Fibroblast of the conjunctiva (primary cell): Measurements from ENCODE around the gene TPK1.
"Not testable (repeated sequence)": the region's sequence is repeated elsewhere in the genome, so short reads cannot be mapped to it uniquely, and the experiment has no call there.

Source experiments
- DNase-seq: peaks from one replicate; pipeline ENCODE4 v3.0.0-alpha.2; 2010; ENCODE audit warnings: low read depth

Gene TPK1

DNA sequence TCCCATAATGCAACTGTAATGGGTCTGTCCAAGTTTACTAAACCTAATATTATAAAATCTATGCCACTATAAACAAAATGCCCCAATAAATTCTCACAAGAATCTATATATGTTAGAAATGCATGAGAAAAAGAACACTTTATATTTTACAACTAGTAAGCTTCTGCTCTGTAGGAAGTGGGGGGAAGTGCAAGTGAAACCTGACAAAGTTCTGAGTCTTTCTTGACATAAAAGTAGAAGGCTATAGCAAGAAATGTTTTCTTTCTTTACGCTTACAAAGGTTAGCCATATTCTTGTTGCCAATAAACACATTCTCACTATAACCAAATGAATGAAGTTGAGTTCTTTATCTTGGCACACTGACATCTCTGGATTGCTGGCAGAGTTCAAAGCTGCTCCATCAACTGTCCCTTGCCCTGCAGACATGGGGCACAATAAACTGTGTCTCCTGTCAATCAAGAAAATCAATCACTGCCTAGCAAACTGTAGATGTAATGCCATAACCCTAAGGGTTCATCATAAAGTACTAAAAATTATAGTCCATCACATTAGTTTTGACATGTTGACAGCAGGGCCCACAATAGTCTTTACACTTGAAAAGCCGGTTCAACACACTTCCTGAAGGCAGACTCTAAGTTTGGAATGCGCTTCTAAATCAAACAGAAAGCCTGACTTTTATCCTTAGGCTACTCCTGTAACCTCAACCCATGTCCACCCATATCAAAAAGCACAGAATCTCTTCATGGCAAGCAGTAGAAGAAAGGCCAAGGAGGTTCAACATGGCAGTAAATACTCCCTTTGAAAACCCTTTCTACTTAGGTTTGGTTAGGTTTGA, 58.6 kb downstream of the TPK1 start:
- DNase-seq, result no peak

DNA sequence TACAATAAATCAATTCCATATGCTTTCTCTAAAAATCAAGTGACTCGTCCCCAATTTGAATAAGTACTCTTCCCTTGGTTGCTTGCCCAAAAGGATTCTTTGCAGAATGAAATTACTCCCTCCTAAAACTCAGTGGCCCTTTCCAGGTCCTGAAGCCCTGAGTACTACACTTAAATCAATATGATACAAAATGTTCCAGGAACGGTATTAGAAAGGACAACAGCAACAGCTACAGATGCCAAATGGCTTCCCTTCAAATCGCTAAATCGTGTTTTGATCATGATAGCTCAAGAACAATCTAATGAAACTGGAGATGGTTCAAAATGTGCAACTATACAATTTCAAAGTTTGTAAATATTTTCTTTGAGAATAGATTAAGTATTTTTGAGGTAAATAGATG, 59.4 kb downstream of the TPK1 start:
- no peak for DNase-seq

DNA sequence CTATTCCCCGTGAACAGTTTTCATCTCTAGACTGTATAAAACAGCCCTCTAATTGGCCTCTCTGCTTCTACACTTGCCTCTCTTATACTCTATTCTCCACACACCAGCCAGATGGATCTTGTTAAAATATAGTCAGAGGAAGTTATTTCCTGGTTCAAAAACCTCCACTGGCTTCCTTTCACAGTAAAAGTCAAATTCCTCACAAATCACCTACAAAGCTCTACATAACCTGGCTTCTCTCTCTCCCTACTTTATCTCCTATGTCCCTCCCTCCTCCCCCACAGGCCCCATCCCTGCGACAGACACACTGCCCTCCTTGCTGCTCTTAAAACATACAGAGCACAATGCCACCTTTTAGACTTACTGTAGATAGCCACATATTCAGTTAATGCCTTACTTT, 60.1 kb downstream of the TPK1 start:
- no peak for DNase-seq

DNA sequence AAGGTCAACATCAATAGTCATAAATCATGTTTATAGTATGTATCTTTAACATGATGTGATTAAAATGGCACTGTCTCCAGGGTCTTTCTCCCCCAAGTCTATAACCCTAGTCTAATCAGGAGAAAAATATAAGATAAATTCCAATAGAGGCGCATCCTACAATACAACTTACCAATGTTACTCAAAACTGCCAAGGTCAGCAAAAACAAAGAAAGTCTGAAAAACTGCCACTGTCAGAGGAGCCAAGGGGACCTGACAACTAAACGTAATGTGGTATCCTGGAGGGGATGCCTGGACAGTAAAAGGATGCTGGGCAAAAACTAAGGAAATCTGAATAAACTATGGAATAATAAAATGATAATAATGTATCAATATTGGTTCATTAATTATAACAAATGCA, 63.9 kb downstream of the TPK1 start:
- DNase-seq, result no peak

DNA sequence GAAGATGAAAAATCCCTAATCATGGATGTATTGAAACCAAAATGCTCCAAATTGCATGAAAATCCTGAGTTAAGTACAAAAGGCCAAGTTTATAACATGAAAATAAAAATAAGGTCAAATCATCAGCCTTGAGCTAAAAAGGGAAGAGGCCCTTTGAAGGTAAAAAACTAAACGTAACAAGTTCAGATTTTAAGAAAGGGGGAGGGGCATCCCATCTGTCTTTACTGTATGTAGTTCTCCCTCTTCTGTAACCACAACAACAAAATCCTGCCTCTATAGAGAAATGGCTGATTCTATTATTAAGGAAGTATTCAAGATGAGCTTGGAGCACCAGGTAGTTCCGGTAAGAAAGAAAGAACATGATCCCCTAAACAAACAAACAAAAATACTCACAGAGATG, 64.7 kb downstream of the TPK1 start:
- no peak for DNase-seq

DNA sequence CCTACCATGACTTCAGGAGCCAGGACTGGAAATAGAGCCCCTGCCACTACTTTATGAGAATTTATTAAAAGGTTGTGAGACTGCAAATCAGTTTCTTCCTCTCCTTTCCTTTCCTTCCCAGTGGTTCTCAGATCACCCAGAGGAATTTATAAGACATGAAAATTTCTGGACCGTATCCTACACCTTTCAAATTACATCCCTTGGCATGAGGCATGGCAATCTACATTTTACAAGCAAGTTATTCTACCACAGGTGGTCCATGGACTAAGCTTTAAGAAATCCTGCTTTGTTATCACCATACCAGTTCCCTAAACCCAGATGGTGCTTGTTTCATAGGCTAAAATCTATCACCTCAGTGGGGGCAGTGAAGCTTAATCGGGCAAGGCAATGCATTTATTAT, 66.5 kb downstream of the TPK1 start:
- no peak for DNase-seq

DNA sequence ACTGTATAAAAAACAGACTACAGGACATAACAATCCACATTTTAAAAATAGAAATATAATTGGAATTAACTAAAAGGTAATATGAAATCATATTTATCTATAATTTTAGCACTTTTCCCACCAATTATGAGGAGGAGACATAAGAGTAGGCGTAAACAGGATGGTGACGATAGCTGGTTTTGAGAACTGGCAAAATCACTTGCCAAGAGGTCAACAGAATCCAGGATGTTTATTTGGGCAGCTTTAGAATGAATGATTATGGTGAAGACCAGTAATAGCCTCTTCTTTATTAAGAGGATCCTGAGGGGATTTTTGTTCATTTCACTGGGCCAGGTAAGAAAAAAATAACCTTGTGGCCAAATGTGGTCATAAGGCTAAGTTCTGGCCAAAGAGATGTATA, 67.2 kb downstream of the TPK1 start:
- no peak for DNase-seq

DNA sequence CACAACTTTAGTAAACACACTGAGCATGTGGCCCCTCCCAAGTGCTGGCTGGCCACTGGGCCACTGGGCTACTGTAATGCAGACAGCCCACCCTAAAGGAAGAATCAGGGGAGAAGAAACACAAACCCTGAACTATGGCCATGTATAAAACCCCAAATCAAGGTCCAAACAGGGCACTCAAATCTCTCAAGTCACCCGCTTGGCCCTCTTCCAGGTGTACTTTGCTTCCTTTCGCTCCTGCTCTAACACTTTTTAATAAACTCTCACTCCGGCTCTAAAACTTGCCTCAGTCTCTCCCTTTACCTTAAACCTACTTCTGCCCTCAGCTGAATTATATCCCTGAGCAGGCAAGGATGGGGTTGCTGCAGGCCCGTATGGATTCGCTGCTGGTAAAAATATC, 72.6 kb downstream of the TPK1 start:
- no peak for DNase-seq

DNA sequence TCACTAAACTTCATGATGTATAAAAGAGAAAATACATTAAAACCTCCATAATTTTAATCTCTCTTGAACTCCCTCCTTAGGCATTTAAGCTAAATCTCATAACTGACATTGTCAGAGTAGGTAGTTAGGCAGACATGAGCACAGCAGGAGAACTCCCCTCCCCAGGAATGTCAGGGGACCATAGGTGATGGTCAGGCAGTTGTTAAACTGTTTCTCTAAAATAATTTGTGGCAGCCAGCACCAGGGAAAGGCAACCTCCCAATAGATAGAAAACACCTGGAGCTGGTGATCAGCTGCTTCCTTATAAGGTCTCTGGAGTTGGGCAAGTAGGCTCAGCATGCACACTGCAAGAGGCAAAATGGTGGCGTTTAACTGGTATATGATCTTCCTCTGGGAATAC, 73.0 kb downstream of the TPK1 start:
- no peak for DNase-seq

DNA sequence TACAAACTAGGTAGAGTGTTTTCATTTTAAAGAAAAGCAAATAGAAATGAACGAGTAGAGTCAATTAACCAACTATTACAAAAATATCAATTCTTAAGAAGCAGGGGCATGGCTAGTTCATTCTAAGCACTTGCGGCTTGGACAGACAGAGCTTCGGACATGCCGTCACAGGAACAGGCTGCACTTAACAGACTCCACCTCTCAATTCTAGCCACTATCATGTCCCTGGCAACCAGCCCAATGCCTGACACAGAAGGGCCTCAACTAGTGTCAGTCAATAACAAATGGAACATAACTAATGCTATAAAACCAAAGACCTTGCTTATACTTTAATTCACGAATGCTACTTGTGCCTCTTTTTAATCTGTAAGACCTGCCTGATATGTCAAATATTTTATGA, 74.4 kb downstream of the TPK1 start:
- DNase-seq, result no peak

DNA sequence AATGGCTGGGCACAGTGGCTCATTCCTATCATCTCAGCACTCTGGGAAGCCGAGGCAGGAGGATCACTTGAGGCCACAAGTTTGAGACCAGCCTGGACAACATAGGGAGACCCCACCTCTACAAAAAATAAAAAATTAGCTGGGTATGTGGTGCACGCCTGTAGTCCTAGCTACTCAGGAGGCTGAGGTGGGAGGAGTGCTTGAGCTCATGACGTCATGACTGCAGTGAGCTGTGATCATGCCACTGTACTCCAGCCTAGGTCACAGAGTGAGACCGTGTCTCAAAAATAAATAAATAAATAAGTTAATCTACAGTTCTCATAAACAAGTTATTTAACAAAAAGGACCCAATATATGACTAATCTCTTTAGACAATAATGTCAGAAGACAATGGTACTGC, 76.2 kb downstream of the TPK1 start:
- DNase-seq, result no peak

DNA sequence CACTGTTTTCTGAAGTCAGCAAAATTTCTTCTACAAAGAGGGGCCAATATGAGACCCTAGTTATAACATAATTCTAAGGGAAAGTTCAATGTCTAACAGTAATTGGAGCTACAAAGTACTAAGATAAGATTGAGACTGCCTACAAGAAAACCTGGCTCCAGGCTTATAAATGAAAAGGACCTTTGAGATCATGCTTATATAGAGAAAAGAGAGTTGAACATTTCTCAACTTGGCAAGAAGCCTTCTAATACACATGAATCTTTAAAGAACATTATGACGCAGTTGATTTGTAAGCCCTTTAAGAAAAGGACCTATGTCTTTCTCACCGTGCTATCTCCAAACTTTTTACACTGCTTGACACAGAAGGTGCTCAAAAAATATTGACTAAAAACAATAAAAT, 87.9 kb downstream of the TPK1 start:
- no peak for DNase-seq

DNA sequence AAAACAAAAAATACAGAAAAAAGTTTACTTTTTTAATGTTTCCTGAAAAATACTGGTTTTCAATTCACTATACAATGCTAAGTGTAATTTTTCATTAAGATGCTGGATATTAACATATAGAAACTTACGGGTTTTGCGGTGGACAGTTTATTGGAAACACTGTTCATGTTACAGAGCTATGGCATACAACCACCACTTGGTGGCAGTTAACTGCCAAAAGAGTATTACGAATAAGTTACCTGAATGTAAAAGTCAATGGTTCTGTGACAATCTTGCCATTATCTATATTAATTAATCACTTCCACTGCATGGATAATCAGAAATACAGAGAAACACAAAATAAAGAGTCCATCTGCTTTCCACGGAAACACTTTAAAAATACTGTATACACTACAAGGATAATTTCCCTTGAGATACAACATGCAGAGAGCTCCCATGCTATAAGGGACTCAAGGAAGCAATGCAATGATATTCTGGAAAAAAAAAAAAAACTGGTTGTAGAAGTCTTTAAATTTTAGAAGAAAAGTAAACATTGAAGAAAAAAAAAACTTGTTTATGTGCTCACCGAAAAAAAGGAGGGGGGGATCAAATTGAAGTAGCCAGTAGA, 97.0 kb downstream of the TPK1 start:
- DNase-seq, result no peak

DNA sequence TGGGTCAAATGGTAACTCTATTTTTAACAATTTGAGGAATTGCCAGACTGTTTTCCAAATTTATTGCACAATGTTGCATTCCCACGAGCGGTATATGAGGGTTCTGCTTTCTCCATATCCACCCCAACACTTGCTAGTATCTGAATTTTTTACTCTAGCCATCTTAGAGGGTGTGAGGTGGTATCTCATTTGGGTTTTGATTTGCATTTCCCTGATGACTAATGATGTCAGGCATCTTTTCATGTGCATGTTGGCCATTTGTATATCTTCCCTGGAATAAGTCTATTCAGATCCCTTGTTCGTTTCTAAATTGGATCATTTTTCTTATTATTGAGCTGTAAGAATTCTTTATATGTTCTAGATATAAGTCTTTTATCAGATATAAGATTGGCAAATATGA, 97.7 kb downstream of the TPK1 start:
- DNase-seq, result no peak

DNA sequence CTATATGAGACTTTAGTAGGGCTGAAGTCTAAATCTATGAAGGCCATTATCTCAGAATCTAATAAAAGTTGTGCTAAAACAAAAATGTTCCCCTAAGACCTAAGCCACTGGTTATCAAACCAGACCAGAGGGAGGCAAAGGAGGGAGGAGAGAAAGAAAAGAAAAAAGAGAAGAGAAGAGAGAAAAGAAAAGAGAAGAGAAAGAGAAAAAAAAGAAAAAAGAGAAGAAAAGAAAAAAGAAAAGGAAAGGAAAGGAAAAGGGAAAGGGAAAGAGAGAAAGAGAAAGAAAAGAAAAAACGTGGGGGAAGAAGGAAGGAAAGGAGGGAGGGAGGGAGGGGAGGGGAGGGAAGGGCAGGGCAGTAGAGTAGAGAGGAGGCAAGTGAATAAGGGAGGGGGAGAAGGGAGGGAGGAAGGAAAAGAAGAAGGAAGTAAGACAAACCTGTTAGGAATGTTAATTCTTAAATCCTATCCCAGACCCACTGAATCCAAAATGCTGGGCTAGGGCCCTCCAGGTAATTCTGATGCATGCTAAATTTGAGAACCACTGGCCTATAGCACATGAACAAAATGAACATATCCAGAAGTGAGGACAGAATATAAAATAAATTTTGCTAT, 98.9 kb downstream of the TPK1 start:
- no peak for DNase-seq

DNA sequence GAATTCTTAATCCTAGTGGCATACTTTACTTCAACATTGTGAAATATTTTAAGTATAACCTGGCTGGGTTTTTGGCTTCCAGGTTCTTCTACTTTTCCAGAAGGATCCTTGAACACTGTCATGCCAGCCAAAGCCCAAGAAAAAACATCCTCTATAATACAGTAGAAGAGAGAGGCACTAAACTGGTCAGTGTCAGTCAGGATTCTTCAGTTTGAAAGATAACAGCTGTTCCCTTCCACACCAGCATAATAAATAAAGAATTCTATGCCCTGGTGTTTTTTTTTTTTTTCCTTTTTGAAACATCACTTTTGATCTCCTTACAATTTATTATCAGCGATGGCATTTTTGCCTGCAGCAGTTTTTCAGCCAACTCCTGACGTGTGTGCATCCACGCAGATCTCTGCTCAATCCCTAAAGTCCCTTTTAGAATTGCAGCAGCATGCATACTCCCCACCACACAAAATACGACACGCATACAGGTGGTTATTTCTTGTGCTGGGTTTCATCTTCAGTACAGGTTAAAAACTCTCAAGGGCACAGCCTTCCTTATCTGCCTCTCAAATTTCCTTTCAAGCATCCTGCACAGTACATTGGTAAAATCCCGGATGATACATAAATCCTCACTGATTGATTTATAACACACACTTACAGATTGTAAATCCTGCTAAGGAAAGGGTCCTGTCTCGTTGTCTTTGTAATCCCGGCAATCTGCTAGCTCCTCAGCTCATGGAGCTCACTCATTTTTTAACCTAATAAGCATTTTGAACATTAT, 100.2 kb downstream of the TPK1 start:
- no peak for DNase-seq

DNA sequence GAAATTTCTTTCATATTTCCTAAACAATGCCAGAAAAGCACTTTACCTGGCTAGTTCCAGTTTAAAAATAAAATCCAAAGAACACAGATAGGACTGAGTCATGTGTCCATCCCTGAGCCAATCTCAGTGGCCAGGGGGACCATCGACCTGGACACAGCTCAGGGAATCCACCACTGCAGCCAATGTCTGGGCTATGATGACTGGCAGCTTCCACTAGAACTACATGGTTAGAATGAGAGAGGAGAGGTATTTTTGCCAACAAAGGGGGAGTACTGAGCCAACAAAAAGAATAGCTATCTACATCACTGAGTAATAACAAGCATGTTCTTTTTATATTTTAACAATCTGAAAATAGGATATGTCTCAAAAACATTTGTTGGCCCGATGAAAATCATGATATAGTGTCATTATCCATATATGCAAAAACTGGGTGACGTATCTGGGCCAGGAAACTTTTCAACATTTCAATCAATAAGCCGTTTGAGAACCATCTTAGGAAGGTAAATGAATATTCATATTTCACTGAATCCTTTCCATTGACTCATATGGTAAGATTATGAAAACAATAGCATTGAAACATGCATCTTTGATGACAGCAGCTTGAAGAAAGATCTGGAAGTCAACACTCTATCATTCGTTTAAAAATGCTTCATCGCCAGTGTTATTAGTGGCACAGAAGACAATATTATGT, 104.0 kb downstream of the TPK1 start:
- DNase-seq, result no peak

DNA sequence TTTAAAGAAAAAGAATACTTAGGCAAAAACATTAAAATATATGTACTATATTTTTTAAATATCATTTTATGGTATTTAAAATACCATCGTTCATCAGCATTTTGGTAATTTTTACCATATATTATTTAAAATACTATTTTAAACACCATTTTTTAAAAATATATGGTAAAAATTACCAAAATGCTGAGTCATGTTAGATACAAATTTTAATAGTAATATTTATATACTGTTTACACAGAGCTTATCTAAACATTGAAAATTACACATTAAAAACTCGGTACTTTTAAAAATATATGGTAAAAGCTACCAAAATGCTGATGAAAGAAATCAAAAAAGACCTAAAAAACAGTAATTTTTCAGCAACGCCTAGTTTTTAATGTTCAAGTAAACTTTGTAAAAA, 105.6 kb downstream of the TPK1 start:
- DNase-seq, result no peak

DNA sequence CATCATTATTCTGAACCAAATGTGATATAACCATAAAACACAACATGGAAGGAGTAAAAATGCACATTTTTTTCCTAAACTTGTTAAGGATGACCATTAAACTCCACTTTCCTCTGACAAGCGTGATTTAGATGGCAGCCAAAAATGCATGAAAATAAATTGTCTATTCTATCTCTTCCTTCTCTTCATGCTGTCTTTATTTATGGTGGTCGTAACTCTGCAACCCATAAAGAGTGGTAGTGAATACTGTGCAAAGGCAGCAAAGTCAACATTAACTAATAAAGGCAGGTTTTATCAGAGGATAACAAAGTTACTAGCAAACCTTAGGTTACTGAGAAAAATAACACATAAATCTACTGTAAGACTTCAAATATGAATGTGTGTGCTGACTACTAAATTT, 106.6 kb downstream of the TPK1 start:
- DNase-seq, result no peak

DNA sequence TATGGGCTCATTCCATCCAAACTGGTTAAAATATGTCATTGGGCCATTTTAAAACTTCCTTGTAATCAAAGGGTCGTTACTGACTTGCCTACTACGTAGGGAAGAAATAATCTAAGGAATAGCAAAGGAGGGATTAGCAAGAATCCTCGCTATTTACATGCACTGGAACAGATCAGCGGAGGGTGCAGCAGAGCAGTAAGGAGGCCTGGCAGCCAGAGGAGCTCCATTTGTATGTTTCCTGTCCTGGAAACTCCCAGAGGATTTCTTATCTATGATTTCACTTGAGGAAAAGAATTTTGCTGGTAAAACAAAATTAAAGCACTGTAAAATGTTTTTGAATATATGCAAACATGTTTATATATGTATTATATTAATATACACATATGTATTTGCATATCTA, 107.3 kb downstream of the TPK1 start:
- no peak for DNase-seq

DNA sequence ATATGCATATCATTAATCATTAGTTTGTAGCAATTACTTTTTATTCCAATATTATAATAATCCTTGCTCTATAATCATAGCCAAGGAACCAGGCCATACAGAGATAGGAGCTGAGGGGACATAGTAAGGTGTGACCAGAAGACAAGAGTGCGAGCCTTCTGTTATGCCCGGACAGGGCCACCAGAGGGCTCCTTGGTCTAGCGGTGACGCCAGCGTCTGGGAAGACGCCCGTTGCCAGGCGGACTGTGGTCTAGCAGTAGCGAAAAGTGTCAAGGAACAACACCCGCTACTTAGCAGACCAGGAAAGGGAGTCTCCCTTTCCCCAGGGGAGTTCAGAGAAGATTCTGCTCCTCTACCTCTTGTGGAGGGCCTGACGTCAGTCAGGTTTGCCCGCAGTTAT, 109.0 kb downstream of the TPK1 start:
- DNase-seq, result not testable (repeated sequence)

DNA sequence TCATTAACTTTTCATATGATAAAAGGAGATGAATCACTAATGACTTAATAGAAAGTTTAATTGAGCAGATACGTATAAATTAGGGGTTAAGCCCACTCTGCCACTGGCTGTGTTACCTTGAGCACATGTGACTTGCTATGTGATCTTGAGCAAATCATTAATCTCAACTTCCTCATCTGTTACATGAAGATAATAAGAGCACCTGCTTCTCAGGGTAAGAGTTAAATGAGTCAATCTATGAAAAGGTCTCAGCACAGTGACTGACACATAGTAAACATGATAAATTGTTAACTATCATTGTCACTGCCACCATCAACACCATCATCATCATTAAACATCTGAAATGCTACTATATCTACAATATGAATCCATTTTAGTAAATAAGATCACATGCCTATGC, 110.8 kb downstream of the TPK1 start:
- no peak for DNase-seq
